ENCODE measurements around the gene SLC6A9.

The SLC6A9 gene

DNA sequence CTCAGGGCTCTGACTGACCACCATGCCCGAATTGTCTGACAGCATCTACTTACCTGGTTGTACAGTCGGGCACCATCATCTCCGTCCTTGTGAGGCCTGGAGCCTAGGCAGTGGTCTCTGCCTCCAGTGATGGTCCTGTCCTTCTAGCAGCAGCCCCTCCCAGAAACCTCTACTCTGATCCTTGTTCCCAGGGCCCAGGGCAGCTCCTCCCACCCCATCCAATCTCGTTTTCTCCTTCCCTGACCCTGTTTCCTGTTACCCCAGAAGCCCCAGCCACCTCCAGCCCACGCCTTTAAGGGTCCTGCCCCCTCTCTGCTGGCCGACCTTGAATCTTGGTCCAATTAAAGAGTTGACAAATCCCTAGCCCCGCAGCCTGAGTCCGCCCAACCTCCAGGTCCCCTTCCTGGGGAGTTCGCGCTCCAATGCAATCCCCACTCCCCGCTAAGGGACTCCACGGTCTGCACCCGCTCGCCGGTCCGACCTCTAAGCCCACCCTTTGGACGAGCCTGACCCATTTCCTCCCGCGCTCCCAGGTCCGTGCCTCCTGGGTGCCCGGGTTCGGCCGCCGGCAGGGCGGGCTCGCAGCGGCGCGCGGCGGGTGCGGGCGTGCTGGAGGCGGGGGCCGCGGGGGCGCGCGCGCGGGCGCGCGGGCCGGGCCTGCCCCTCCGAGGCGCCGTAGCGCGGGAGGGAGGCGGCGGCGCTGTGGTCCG is 52.6 kb downstream of the SLC6A9 start, which contains the start of gene B4GALT2:
B4GALT2 (plus strand) TSS at position 660 of the 710 bp plus-strand sequence. CDS start 1,951 bp downstream, outside the sequence.
- no peak for DNase-seq (ENCODE audit: extremely low read depth, low read depth)
- TF ChIP-seq, protein P1, sequence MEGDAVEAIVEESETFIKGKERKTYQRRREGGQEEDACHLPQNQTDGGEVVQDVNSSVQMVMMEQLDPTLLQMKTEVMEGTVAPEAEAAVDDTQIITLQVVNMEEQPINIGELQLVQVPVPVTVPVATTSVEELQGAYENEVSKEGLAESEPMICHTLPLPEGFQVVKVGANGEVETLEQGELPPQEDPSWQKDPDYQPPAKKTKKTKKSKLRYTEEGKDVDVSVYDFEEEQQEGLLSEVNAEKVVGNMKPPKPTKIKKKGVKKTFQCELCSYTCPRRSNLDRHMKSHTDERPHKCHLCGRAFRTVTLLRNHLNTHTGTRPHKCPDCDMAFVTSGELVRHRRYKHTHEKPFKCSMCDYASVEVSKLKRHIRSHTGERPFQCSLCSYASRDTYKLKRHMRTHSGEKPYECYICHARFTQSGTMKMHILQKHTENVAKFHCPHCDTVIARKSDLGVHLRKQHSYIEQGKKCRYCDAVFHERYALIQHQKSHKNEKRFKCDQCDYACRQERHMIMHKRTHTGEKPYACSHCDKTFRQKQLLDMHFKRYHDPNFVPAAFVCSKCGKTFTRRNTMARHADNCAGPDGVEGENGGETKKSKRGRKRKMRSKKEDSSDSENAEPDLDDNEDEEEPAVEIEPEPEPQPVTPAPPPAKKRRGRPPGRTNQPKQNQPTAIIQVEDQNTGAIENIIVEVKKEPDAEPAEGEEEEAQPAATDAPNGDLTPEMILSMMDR (IDR thresholded peaks at IDR 0.05; ENCODE audit: low read depth, low read length), result no peak

DNA sequence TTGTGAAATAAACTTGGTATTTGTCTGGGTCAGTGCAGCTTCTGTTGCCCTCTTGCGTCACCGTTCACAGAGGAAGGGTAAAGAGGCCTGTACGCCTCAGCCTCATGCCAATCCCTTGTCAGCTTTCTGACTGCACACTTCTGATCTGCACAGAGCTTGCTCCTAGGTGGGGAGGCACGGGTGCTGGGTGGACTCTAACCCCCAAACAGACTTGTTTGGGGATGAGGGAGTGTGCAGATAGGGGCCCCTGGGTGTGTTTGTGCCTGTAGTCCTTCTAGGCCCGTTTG is 53.1 kb downstream of the SLC6A9 start:
- DNase-seq (ENCODE audit: extremely low read depth, low read depth), result no peak
- TF ChIP-seq, protein P1 (IDR thresholded peaks at IDR 0.05; ENCODE audit: low read depth, low read length), result no peak

DNA sequence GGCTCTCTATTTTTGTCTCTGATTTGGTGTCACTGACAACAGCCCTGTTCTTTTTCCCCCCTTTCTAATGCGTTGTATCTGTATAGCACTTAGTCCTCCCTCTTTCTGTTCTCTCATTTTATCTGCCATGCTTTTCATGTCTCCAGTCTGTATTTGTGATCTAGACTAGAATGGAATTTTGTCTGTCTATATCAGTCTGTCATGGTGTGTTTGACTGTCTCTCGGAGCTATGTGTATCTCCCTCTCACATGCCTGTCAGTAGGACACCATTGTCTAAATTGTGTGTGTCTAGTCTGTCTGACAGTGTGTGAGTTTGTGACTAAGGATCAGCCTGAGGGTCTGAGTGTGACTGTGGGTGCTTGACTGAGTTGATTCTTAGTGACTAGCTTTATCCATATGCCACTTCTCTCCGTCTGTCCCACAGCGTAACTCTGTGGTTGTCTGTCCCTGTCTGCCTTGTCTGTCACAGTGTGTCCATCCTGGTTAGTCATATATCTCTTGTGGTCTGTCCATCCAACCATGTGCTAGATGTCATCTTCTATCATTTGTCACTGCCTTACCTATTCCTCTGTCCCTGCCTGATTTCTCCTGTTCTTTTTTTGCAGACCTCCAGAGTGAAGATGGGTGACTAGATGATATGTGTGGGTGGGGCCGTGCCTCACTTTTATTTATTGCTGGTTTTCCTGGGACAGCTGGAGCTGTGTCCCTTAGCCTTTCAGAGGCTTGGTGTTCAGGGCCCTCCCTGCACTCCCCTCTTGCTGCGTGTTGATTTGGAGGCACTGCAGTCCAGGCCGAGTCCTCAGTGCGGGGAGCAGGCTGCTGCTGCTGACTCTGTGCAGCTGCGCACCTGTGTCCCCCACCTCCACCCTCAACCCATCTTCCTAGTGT is 53.6 kb downstream of the SLC6A9 start:
- TF ChIP-seq, protein P1 (IDR thresholded peaks at IDR 0.05; ENCODE audit: low read depth, low read length), result no peak
- no peak for DNase-seq (ENCODE audit: extremely low read depth, low read depth)

DNA sequence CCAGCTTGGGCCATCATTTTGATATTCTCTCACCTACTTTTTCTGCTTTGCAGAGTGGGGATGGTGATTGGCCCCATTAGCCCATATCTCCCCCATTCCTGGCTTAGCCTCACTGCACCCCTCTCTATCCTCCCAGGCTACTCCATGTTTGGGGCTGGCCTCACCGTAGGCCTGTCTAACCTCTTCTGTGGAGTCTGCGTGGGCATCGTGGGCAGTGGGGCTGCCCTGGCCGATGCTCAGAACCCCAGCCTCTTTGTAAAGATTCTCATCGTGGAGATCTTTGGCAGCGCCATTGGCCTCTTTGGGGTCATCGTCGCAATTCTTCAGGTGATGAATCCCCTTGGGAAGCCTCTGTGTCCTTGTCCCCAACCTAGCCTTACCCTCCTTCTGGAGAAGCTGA is 54.4 kb downstream of the SLC6A9 start:
- TF ChIP-seq, protein P1 (IDR thresholded peaks at IDR 0.05; ENCODE audit: low read depth, low read length), result no peak
- DNase-seq (ENCODE audit: extremely low read depth, low read depth), result no peak

DNA sequence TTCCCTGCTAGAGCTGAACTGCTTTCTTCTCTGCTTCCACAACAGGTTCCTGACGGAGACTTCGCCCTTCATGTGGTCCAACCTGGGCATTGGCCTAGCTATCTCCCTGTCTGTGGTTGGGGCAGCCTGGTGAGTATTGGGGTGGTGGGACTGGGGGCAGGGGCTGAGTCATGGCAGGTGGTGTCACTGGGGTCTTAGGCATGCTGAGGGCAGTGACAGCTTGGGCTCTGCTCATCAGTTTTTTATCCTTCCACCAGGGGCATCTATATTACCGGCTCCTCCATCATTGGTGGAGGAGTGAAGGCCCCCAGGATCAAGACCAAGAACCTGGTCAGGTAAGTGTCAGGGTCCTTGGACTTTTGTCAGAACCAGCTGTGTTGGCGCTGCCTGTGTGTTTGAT is 55.2 kb downstream of the SLC6A9 start:
- no peak for DNase-seq (ENCODE audit: extremely low read depth, low read depth)
- TF ChIP-seq, protein P1 (IDR thresholded peaks at IDR 0.05; ENCODE audit: low read depth, low read length), result no peak

DNA sequence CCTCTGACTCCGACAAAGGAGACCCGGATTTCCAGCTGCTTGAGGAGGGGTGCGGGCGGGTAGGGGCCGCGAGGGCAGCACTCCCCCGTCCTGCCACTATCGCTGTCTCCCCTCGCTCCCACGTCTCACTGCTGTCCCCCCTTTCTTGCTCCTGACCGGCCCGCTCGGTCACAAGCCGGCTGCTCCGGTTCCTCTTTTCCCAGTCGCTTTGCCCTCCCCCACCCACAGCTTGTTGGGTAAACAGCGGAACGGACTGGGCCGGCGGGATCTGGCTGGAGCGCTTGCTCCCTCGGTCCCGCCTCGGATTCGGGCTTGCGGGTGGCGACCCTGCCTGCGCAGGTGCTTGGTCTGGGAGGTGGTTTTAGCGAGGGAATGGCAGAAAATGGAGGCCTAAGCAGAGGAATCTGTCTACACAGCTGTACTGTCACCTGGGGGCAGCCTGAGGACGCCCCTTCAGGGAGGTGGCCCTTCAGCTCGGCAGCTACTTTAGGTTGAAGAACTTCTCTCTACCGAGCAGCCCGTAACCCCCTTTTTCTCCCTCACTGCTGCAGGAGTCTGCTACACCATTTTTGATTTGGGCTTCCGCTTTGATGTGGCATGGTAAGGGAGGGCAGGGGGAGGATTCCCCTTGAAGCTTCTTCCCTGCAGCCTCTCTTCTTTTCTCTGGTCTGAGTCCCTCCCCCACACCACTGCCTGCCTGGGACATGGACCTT is 55.9 kb downstream of the SLC6A9 start:
- DNase-seq (ENCODE audit: extremely low read depth, low read depth), result no peak
- TF ChIP-seq, protein P1 (IDR thresholded peaks at IDR 0.05; ENCODE audit: low read depth, low read length), result no peak
